Gastroesophageal sphincter (tissue), 3 donors: ENCODE data around the gene COL4A6.
"Not testable (repeated sequence)": the region's sequence is repeated elsewhere in the genome, so short reads cannot be mapped to it uniquely, and the experiment has no call there.

ENCODE experiments used
- CTCF ChIP-seq, 4 experiments: fragments of 200-600 bp in 2 of 4; fragments of 450-650 bp in 2 of 4; sonication (generic) in 1 of 4; IDR thresholded peaks; one replicate each; pipeline ENCODE4 v1.5.1; 2017 to 2019; ENCODE audit warnings: antibody characterized with exemption in 4 of 4, mild to moderate bottlenecking in 2 of 4, moderate library complexity in 2 of 4
- POLR2A ChIP-seq, 2 donors: fragments of 450-650 bp; IDR thresholded peaks; one replicate each; pipeline ENCODE4 v1.6.1; 2017; ENCODE audit warnings: antibody characterized with exemption in 2 of 2, mild to moderate bottlenecking in 2 of 2, moderate library complexity in 1 of 2

GRCh38 chrX:108375591-108375990 is 62.6 kb downstream of the COL4A6 start:
- TF ChIP-seq CTCF, POLR2A (IDR thresholded peaks at IDR 0.05): not testable (repeated sequence)
